ENCODE results near the gene SMARCD3. TPM values are rescaled to one million over a fixed set of nuclear protein-coding genes. Genes with fewer than 3 reads are reported as not detected.

The SMARCD3 gene
- total and polyA plus RNA-seq, 2 donors from 2014 or later, result 46.4 to 52.5 TPM

DNA sequence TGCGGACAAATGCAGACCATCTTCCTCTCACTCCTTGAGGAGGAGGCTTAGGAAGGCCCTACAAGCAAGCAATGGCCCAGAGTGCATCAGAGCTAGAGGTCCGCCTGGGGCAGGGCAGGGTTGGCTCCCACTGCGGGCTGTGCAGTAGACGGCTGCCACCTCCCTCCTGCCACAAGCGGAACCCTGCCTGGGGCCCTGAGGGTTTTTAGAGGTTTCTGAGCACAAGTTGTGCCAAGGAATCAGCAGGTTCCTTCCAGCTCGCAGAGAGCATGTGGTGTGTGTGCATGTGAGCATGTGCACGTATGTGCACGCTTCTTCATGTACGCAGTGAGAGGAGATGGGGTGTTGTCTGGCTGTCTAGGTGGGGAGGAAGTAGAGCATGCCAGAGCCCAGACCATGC, 25.9 kb upstream of the SMARCD3 start:
- H3K36me3 ChIP-seq (ENCODE audit: control insufficient read depth in 2 of 3, insufficient read depth in 3 of 3, low read length in 3 of 3), result no peaks in the 10 kb centered on the region
- intact Hi-C loops (cut with DNase I), result no loop called here
- no peaks in the 10 kb centered on the region for H3K27me3 ChIP-seq (ENCODE audit: control insufficient read depth, insufficient read depth, low read length)
- peaks cover 0 to 17% (median 4%) of the 10 kb centered on the region in 3 donors for H3K4me1 ChIP-seq (ENCODE audit: control insufficient read depth in 2 of 3, insufficient read depth in 2 of 3, low read depth in 1 of 3, low read length in 3 of 3)
- H3K9me3 ChIP-seq (ENCODE audit: control insufficient read depth in 2 of 3, insufficient read depth in 1 of 3, low read length in 3 of 3), result no peaks in the 10 kb centered on the region
- no peak overlapping the region for H3K4me3 ChIP-seq (ENCODE audit: low read length in 3 of 3)
- no peak for DNase-seq
- H3K9ac ChIP-seq (ENCODE audit: low read length in 3 of 3), result no peak overlapping the region
- no peak for FAIRE-seq
- TF ChIP-seq, protein P1, sequence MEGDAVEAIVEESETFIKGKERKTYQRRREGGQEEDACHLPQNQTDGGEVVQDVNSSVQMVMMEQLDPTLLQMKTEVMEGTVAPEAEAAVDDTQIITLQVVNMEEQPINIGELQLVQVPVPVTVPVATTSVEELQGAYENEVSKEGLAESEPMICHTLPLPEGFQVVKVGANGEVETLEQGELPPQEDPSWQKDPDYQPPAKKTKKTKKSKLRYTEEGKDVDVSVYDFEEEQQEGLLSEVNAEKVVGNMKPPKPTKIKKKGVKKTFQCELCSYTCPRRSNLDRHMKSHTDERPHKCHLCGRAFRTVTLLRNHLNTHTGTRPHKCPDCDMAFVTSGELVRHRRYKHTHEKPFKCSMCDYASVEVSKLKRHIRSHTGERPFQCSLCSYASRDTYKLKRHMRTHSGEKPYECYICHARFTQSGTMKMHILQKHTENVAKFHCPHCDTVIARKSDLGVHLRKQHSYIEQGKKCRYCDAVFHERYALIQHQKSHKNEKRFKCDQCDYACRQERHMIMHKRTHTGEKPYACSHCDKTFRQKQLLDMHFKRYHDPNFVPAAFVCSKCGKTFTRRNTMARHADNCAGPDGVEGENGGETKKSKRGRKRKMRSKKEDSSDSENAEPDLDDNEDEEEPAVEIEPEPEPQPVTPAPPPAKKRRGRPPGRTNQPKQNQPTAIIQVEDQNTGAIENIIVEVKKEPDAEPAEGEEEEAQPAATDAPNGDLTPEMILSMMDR (IDR thresholded peaks at IDR 0.05; ENCODE audit: borderline replicate concordance, extremely low read depth, insufficient read depth), result no peak
- H3K27ac ChIP-seq (ENCODE audit: low read depth in 2 of 2, low read length in 2 of 2), result no peak overlapping the region

- Histone ChIP-seq H3K27ac (ENCODE audit: low read depth in 2 of 2, low read length in 2 of 2) (no peak overlapping the region), H3K36me3 (ENCODE audit: control insufficient read depth in 2 of 3, insufficient read depth in 3 of 3, low read length in 3 of 3) (no peaks in the 10 kb centered on the region), H3K9ac (ENCODE audit: low read length in 3 of 3) (no peak overlapping the region), H3K9me3 (ENCODE audit: control insufficient read depth in 2 of 3, insufficient read depth in 1 of 3, low read length in 3 of 3) (no peaks in the 10 kb centered on the region), H3K4me3 (ENCODE audit: low read length in 3 of 3) (no peak overlapping the region), H3K27me3 (ENCODE audit: control insufficient read depth, insufficient read depth, low read length) (no peaks in the 10 kb centered on the region), H3K4me1 (ENCODE audit: control insufficient read depth in 2 of 3, insufficient read depth in 2 of 3, low read depth in 1 of 3, low read length in 3 of 3) (peaks cover 0 to 17% (median 4%) of the 10 kb centered on the region in 3 donors)
- FAIRE-seq (no peak), DNase-seq (no peak)
- intact Hi-C loops (cut with DNase I), result no loop called here
- TF ChIP-seq, protein P1 (IDR thresholded peaks at IDR 0.05; ENCODE audit: borderline replicate concordance, extremely low read depth, insufficient read depth), result no peak
Measured at GRCh38 chr7:151273651-151274390, 25.3 kb upstream of the SMARCD3 start.

- H3K9ac ChIP-seq (ENCODE audit: low read length in 3 of 3), result no peak overlapping the region
- intact Hi-C loops (cut with DNase I), result no loop called here
- no peak overlapping the region for H3K4me3 ChIP-seq (ENCODE audit: low read length in 3 of 3)
- DNase-seq, result no peak
- H3K27ac ChIP-seq (ENCODE audit: low read depth in 2 of 2, low read length in 2 of 2), result no peak overlapping the region
- H3K36me3 ChIP-seq (ENCODE audit: control insufficient read depth in 2 of 3, insufficient read depth in 3 of 3, low read length in 3 of 3), result no peaks in the 10 kb centered on the region
- no peak for FAIRE-seq
- TF ChIP-seq, protein P1 (IDR thresholded peaks at IDR 0.05; ENCODE audit: borderline replicate concordance, extremely low read depth, insufficient read depth), result no peak
- no peaks in the 10 kb centered on the region for H3K9me3 ChIP-seq (ENCODE audit: control insufficient read depth in 2 of 3, insufficient read depth in 1 of 3, low read length in 3 of 3)
- H3K27me3 ChIP-seq (ENCODE audit: control insufficient read depth, insufficient read depth, low read length), result no peaks in the 10 kb centered on the region
- peaks cover 0 to 17% (median 4%) of the 10 kb centered on the region in 3 donors for H3K4me1 ChIP-seq (ENCODE audit: control insufficient read depth in 2 of 3, insufficient read depth in 2 of 3, low read depth in 1 of 3, low read length in 3 of 3)
Measured at GRCh38 chr7:151272877-151273276, 24.4 kb upstream of the SMARCD3 start.

All from kidney (tissue), 14 donors.